ENCODE results near the gene PTPRD.
A peak's percentile ranks its signal among the peaks of the same experiment; 100 is the strongest.

The PTPRD gene

DNA sequence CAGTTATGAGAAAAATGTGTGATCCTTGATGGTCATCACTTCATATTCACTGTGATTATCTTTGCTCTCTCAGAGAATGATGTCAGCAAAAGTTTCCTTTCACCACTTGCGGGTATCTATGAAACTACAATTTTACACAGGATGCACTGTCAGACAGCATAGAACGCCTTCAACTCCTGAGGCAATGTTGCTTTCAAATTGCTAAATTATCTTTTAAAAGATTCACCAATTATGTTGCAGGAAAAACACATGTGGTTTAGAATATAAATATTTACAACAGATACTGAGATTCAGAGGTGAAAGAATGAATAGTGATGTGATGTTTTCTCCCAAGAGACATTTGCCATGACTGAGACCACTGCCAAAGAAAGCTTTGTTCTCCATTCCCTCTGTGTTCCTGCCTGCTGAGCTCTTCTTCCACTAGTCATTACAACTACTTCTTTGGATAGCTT, 1933.4 kb downstream of the PTPRD start:
- TF ChIP-seq, protein P1, sequence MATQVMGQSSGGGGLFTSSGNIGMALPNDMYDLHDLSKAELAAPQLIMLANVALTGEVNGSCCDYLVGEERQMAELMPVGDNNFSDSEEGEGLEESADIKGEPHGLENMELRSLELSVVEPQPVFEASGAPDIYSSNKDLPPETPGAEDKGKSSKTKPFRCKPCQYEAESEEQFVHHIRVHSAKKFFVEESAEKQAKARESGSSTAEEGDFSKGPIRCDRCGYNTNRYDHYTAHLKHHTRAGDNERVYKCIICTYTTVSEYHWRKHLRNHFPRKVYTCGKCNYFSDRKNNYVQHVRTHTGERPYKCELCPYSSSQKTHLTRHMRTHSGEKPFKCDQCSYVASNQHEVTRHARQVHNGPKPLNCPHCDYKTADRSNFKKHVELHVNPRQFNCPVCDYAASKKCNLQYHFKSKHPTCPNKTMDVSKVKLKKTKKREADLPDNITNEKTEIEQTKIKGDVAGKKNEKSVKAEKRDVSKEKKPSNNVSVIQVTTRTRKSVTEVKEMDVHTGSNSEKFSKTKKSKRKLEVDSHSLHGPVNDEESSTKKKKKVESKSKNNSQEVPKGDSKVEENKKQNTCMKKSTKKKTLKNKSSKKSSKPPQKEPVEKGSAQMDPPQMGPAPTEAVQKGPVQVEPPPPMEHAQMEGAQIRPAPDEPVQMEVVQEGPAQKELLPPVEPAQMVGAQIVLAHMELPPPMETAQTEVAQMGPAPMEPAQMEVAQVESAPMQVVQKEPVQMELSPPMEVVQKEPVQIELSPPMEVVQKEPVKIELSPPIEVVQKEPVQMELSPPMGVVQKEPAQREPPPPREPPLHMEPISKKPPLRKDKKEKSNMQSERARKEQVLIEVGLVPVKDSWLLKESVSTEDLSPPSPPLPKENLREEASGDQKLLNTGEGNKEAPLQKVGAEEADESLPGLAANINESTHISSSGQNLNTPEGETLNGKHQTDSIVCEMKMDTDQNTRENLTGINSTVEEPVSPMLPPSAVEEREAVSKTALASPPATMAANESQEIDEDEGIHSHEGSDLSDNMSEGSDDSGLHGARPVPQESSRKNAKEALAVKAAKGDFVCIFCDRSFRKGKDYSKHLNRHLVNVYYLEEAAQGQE (IDR thresholded peaks at IDR 0.05; ENCODE audit: insufficient read depth in 1 of 2, low read depth in 2 of 2, low read length in 2 of 2) = no peak
- TF ChIP-seq SIN3A (IDR thresholded peaks at IDR 0.05; ENCODE audit: borderline replicate concordance, insufficient read depth, low read length) = peak; percentile 44; the same call in 1 of the 2 replicates

- TF ChIP-seq FOXP2 (optimal IDR thresholded peaks at IDR 0.05; ENCODE audit: borderline replicate concordance, extremely low read depth, extremely low read length, insufficient read depth) = no peak
- TF ChIP-seq TAF1 (IDR thresholded peaks at IDR 0.05; ENCODE audit: borderline replicate concordance, insufficient read depth, low read length) = no peak
- TF ChIP-seq, protein P1 (IDR thresholded peaks at IDR 0.05; ENCODE audit: insufficient read depth in 1 of 2, low read depth in 2 of 2, low read length in 2 of 2) = no peak
- TF ChIP-seq POLR2AphosphoS5 (IDR thresholded peaks at IDR 0.05; ENCODE audit: low read depth, low read length) = no peak
Observed at GRCh38 chr9:8677741-8678140, 1935.1 kb downstream of the PTPRD start.

- TF ChIP-seq TAF1 (IDR thresholded peaks at IDR 0.05; ENCODE audit: borderline replicate concordance, insufficient read depth, low read length) (no peak), POLR2AphosphoS5 (IDR thresholded peaks at IDR 0.05; ENCODE audit: low read depth, low read length) (no peak), SIN3A (IDR thresholded peaks at IDR 0.05; ENCODE audit: borderline replicate concordance, insufficient read depth, low read length) (no peak), FOXP2 (optimal IDR thresholded peaks at IDR 0.05; ENCODE audit: borderline replicate concordance, extremely low read depth, extremely low read length, insufficient read depth) (no peak)
- TF ChIP-seq, protein P1 (IDR thresholded peaks at IDR 0.05; ENCODE audit: insufficient read depth in 1 of 2, low read depth in 2 of 2, low read length in 2 of 2) = no peak
Observed at GRCh38 chr9:8674536-8674935, 1938.3 kb downstream of the PTPRD start.

GRCh38 chr9:8673830-8674229, 1939.0 kb downstream of the PTPRD start:
- no peak for TF ChIP-seq POLR2AphosphoS5 (IDR thresholded peaks at IDR 0.05; ENCODE audit: low read depth, low read length)
- TF ChIP-seq SIN3A (IDR thresholded peaks at IDR 0.05; ENCODE audit: borderline replicate concordance, insufficient read depth, low read length) = no peak
- TF ChIP-seq TAF1 (IDR thresholded peaks at IDR 0.05; ENCODE audit: borderline replicate concordance, insufficient read depth, low read length) = no peak

- TF ChIP-seq FOXP2 (optimal IDR thresholded peaks at IDR 0.05; ENCODE audit: borderline replicate concordance, extremely low read depth, extremely low read length, insufficient read depth) (no peak), TAF1 (IDR thresholded peaks at IDR 0.05; ENCODE audit: borderline replicate concordance, insufficient read depth, low read length) (no peak), POLR2AphosphoS5 (IDR thresholded peaks at IDR 0.05; ENCODE audit: low read depth, low read length) (no peak), SIN3A (IDR thresholded peaks at IDR 0.05; ENCODE audit: borderline replicate concordance, insufficient read depth, low read length) (no peak)
- TF ChIP-seq, protein P1 (IDR thresholded peaks at IDR 0.05; ENCODE audit: insufficient read depth in 1 of 2, low read depth in 2 of 2, low read length in 2 of 2) = no peak
Observed at GRCh38 chr9:8670751-8671150, 1942.1 kb downstream of the PTPRD start.

Data from PFSK-1 (cell line).